PFSK-1 (cell line): ENCODE data around the gene C14orf39.

ENCODE experiments used
- FOXP2 ChIP-seq: optimal IDR thresholded peaks from 2 replicates; pipeline ENCODE3; 2011; ENCODE audit warnings: borderline replicate concordance, control low read depth, inconsistent platforms; ENCODE audit not compliant: insufficient read depth; ENCODE audit errors: extremely low read length, extremely low read depth
- POLR2AphosphoS5 ChIP-seq: IDR thresholded peaks from 2 replicates; pipeline ENCODE4 v1.6.1; 2012; ENCODE audit warnings: low read depth, mild to moderate bottlenecking, control low read depth, low read length, moderate library complexity
- SIN3A ChIP-seq: IDR thresholded peaks from 2 replicates; pipeline ENCODE4 v1.6.1; 2012; ENCODE audit warnings: mild to moderate bottlenecking, low read length, moderate library complexity, borderline replicate concordance; ENCODE audit not compliant: insufficient read depth
- TAF1 ChIP-seq: IDR thresholded peaks from 2 replicates; pipeline ENCODE4 v1.6.1; 2012; ENCODE audit warnings: low read length, control low read depth, borderline replicate concordance; ENCODE audit not compliant: insufficient read depth
- TF ChIP-seq, protein P1 (sequence below), 2 experiments: IDR thresholded peaks; 2 replicates each; pipeline versions ENCODE4 v1.6.1 to v1.8.0; 2011 to 2012; ENCODE audit warnings: low read depth in 2 of 2, low read length in 2 of 2, control low read depth in 1 of 2, inconsistent platforms in 1 of 2, mild to moderate bottlenecking in 1 of 2, moderate library complexity in 1 of 2; ENCODE audit not compliant: insufficient read depth in 1 of 2

DNA sequence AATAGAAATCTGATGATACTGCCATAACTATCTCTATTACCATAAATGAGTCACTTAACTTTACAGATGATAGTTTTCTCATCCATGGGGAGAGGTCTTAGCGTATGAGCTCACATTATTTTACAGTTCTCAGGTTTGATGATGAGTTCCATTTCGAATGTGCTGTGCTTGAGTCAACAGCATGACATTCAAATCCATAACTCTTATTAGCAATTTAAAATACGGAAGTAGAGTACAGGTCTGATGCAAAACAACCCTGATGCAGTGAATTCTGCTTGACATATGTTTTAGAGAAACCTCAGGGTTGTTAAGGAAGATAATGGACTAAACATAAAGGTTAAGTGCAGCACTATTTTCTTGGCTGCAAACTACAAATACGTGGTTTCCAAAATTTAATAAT is 30.0 kb downstream of the C14orf39 start:
- TF ChIP-seq POLR2AphosphoS5: no peak
- TF ChIP-seq TAF1: no peak
- TF ChIP-seq, protein P1, sequence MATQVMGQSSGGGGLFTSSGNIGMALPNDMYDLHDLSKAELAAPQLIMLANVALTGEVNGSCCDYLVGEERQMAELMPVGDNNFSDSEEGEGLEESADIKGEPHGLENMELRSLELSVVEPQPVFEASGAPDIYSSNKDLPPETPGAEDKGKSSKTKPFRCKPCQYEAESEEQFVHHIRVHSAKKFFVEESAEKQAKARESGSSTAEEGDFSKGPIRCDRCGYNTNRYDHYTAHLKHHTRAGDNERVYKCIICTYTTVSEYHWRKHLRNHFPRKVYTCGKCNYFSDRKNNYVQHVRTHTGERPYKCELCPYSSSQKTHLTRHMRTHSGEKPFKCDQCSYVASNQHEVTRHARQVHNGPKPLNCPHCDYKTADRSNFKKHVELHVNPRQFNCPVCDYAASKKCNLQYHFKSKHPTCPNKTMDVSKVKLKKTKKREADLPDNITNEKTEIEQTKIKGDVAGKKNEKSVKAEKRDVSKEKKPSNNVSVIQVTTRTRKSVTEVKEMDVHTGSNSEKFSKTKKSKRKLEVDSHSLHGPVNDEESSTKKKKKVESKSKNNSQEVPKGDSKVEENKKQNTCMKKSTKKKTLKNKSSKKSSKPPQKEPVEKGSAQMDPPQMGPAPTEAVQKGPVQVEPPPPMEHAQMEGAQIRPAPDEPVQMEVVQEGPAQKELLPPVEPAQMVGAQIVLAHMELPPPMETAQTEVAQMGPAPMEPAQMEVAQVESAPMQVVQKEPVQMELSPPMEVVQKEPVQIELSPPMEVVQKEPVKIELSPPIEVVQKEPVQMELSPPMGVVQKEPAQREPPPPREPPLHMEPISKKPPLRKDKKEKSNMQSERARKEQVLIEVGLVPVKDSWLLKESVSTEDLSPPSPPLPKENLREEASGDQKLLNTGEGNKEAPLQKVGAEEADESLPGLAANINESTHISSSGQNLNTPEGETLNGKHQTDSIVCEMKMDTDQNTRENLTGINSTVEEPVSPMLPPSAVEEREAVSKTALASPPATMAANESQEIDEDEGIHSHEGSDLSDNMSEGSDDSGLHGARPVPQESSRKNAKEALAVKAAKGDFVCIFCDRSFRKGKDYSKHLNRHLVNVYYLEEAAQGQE (IDR thresholded peaks at IDR 0.05; ENCODE audit: insufficient read depth in 1 of 2, low read depth in 2 of 2, low read length in 2 of 2): no peak
- no peak for TF ChIP-seq SIN3A
- TF ChIP-seq FOXP2: no peak
